NCI-H2196 treated with DMSO at 0.1 percent for 48 hours (cell line): Measurements from ENCODE around the gene CWC15.
"Not testable (repeated sequence)": the region's sequence is repeated elsewhere in the genome, so short reads cannot be mapped to it uniquely, and the experiment has no call there.

Experiments used
- DNase-seq: peaks from one replicate; lab custom pipeline; 2025; ENCODE audit not compliant: unreplicated experiment; lab: John Stamatoyannopoulos, UW

Gene CWC15

DNA sequence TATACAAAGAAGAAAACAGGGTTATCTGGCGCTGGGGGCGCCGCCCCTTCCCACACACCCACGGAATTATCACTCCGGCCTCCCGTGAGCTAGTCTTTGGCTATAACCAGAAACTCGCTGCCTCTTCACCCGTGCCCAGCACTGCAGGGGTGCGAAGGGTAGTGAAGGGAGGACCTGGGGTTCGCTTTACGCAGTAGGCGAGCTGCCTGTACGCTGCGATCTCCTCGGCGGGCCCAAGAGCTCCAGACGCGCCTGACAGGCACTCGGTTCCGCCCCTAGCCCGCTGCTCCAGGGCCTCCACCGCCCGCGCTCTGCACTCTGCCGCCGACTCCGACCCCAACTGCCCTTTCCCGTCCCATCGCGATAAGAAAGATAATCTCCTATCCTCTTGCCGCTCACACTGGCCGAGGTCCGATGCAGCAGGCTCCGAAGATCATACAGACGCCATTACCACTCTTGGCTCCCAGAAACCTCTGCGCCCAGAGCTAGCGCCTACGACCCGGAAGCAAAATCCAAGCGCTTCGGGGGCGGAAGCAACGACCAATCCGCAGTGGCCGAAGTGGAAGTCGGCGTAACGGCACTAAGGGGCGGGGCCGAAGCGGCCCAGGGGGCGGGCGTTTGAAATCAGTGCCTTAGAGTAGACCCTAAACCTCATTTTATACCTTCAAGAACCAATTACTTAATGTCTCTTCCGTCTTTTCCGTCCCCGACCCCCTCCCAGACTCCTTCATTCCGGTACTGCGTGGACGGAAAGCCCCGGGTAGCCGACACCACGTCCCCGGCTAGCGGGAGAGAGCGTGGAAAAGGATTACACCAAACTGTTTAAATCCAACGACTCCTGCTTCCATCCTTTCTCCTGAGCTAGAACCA is at the start of gene CWC15, which contains the start of gene KDM4D:
CWC15 (minus strand) TSS at position 458 of the 870 bp plus-strand sequence. CDS start 1,371 bp downstream, outside the sequence.
KDM4D (plus strand) TSS at position 611 of the 870 bp plus-strand sequence. CDS start 23,664 bp downstream, outside the sequence.
- peak; percentile 73 for DNase-seq

DNA sequence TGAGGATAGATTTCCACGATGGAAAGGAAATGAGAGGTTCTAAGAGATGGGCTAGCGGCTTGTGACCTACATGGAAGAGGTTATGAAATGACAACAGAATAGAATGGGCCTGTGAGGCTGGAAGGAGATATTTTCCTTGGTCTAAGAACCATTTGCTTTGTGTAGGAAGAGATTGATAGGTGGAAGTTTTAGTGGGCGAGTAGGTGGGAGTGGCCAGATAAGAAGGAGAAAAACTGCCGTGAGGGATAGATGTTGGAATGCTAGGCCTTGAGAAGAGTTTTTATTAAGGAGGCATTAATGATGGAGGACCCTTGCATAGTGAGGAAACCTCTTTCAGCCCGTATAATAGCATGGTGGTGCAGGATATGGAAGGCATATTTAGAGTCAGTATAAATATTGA is 48.1 kb upstream of the CWC15 start:
- not testable (repeated sequence) for DNase-seq

DNA sequence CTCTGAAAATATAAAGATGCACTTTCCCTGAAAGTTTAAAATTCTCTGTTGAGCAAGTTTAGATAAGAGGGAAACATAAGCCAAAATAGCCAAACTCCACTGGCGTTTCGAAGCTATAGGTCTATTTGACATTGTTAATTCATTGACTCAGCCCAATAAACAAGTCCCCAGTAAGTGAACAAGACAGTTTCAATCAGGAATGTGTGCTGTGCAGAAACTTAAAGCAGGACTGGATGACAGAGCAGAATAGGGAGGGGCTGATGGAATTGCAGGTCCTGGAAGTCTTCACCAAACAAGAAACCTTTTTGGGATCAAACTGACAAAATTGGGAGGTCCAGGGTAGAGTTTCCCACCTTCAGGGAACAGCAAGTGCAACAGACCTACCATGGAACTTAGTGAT is 42.8 kb upstream of the CWC15 start:
- DNase-seq: no peak

DNA sequence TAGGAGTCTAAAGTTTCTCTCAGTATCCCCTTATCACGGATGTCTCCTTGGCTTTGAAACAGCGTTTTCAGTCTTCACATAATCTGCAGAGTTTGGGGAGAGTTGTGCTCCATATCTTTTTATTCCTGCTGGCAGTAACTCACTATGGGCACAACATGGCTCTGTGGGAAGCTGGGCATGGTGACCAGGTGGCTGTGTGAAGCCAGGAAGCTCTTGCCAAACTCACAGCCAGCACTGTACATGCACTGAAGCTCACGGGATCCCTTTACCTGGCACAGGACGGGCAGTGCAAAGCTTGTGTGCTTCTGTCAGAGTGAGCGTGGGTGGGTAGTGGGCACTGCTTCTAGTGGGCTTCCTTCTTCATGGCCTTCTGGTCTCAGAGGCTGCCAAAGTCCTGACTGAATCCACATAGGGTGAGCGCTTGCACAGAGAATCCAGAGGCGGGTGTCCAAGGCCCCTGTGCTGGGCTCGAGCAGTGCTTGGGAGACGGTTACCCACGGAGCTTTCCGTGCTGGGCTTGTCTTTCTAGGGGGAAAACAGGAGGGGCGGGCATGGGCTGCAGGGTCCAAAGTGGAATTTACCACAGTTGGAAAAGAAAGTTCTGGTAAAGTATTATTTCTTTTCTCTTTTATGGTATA is 40.9 kb upstream of the CWC15 start:
- DNase-seq: no peak

DNA sequence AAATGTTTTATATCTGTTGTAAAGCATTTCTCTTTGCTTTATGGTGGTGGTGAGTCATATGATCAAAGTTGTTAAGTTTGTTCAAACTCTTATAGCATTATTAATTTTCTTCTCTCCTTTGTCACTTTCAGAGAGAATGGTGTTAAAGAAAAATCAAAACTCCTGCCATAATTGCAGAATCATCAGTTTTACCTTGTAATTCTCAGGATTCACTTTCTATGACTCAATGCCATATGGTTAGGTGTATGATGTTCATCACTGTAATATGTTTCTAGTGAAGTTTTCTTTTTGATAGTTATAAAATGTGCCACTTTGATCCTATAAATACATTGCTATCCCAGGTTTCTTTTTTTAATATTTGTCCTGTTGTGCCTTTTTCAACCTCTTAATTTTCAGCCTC is 38.0 kb upstream of the CWC15 start:
- DNase-seq: no peak

DNA sequence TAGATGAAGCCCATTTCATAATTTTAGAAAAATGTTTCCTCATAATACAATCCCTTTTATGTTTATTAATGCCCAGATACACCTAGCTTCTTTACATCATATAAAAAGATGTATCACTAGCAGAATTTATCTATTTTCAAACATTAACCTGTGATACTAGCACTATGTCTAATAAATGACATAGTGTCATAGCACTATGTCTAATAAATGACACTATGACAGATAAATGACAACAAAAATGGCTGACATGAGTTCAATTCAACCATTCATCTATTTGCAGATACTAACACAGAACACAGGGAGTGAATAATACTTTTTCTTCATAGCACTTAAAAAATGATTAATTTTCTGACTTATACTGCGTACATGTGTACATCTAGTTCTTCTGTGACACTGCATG is 32.3 kb upstream of the CWC15 start:
- DNase-seq: no peak

DNA sequence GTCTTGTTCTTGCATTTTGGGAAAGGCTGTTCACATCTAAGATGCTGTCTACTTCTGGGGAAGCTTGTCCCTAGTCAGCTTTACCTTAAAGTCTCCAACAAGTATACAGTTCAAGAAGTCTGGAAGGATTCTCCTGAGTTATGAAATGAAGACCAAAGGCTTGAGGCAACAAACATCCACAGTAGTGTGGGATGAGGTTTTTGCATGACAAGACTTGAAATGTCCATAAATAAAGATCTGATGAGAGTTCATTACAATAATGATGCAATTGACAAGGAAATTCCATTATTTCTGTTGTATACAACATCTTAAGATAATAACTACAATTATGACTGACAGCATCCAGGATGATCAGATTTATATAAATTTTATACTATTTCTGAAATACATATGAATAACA is 30.4 kb upstream of the CWC15 start:
- DNase-seq: no peak

DNA sequence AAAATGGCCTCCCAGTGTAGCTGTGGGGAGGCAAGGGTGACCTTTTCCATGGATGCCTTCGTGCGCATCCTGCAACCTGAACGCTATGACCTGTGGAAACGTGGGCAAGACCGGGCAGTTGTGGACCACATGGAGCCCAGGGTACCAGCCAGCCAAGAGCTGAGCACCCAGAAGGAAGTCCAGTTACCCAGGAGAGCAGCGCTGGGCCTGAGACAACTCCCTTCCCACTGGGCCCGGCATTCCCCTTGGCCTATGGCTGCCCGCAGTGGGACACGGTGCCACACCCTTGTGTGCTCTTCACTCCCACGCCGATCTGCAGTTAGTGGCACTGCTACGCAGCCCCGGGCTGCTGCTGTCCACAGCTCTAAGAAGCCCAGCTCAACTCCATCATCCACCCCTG is 24.9 kb upstream of the CWC15 start:
- DNase-seq: no peak

DNA sequence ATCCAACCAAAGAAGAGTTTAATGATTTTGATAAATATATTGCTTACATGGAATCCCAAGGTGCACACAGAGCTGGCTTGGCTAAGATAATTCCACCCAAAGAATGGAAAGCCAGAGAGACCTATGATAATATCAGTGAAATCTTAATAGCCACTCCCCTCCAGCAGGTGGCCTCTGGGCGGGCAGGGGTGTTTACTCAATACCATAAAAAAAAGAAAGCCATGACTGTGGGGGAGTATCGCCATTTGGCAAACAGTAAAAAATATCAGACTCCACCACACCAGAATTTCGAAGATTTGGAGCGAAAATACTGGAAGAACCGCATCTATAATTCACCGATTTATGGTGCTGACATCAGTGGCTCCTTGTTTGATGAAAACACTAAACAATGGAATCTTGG is 24.1 kb upstream of the CWC15 start:
- no peak for DNase-seq

DNA sequence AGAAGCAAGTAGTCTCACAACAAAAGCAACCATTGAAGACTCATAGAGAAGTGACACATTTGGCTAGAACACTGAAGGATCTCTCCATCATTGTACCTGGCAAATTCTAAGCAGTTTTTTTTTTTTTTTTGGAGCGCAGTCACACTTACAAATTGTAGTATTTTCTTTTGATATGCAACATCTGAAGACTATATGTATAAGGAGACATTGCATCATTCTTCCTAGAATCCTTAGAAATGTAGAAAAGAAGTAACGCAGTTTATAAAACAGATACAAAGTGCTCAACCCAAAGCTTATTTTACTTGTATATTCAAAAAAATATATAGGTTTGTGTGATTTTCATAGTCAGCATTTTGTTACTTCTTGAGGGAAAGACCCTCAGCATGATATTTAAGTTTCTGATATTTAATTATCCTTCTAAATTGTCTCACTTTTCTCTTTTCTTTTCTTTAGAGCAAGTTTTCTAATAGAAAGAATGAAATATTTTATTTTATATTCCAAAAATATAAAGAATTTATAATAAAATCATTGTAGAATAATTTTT is 20.1 kb upstream of the CWC15 start:
- DNase-seq: no peak

DNA sequence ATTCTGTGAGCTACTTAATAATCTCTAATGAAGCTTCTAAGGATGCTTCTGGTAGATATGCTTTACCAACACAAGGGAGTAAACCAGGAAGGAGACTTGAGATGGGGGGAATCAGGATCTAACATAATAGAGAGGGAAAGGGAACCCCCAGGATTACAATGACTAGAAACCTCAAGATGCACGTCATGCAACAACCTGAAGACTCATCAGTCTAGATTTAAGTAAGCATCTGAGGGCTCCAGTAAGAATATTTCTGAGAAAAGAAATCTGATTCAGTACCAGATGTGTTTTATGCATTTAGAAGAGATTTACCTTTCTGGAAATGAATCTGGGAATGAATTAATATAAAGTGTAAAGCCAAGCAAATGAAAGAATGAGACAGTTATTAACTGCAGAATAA is 15.4 kb upstream of the CWC15 start:
- DNase-seq: no peak

DNA sequence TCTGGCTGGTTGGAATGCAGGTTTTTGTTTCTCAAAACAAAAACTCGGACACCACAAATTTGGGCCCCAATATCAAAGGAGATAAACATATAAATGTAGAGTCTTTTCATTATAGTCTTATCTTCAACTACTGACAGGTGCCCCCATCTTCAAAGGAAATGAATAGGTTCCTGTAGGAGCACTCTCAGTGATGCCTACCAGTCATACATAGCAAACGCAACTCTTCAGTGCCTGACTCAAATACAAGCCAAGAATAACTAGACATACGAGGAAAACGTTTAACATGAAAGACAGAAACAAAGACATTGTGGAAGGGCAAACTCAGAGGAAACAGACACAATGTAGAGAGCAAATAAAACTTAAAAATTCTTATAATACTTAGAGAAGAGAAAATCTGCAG is 14.0 kb upstream of the CWC15 start:
- no peak for DNase-seq

DNA sequence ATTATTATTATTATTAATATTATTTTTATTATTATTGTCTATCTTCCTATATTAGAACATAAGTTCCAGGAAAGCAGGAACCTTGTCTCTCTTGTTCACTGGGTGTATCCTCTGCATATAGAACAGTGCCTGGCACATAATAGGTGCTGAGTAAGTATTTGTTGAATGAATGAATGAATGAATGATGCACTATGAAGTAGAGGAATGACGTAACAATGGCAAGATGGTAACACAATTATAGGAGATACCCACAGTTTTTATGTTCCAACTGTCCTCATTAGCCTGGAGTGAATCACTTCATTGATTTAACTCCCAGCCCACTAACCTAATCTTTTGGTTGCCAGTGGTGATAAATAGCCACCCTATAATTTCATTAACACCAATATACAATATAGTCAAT is 2.2 kb upstream of the CWC15 start:
- DNase-seq: no peak

DNA sequence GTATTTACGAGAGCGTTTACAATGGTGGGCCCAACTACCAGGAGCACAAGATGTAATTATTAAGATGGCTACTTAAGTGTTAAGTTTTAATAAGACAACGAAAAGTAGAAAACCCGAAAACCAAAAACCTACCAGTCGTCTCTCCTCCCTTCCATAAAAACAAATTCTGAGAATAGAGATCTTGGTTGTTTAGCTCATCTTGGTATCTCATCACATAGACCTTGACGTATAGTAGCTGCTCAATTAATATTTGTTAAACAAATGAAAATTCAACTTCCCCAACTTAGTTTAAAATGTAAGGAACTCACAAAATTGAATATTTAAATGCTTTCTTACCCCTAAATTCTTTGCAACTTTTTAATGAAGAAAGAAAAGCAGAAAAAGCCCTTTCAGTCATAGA is 822 bp upstream of the CWC15 start:
- DNase-seq: no peak

DNA sequence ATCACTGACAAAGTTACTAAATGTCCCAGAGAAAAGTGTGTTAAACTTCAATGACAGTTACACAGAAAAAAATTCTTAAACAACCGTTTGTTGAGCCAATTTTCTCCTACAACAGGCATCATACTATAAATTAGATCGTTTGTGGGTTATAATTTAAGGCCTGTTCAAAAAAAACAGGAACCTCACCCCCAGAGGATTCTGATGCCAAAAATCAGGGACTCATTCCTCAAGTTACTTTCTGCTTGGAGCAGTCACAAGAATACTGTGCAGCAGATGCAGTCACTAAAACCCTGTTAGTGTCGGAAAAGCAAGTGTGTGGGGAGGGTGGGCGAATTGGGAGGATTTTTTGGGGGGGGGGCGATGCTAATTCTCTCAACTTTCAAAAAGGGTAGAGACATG is 657 bp downstream of the CWC15 start:
- no peak for DNase-seq

DNA sequence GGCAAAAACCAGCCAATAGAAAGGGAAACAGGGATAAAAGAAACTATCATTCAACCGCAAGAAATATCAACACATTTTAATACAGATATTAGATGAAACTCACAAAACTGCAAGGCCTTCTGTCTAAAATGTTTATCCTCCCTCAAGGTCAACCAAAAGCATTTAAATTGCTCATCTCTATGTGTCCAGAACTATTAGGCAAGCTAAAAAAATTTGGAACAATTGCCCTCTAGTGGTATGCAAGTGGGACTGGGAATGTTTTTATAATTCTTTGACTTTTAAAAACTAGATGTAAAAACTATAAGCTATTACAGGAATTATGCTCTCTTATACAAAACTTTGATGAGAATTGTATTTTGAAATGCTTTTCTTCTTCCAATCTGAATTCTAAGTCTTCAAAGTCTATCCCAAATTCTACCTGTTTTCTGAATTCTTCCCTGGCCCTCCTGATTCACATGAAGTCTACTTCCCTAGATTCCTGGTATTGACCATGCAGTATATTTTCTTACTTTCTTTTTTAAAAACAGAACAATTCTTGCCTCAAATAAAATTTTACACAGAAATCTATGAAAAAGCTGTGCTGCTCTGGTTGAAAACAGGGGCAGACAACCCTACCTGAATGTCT is 4.9 kb downstream of the CWC15 start:
- DNase-seq: no peak

DNA sequence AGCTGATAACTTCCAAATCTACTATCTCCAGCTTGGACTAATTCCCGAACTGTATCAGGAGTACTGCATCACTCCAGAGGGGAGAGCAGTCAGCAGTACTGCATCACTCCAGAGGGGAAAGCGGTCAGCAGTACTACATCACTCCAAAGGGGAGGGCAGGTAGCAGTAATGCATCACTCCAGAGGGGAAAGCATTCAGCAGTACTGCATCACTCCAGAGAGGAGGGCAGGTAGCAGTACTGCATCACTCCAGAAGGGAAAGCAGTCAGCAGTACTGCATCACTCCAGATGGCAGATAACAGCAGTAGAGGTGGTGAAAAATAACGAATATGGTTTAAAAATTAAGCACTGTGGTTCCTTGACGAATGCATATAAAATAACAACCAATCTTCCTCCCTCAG is 8.4 kb downstream of the CWC15 start:
- DNase-seq: no peak

DNA sequence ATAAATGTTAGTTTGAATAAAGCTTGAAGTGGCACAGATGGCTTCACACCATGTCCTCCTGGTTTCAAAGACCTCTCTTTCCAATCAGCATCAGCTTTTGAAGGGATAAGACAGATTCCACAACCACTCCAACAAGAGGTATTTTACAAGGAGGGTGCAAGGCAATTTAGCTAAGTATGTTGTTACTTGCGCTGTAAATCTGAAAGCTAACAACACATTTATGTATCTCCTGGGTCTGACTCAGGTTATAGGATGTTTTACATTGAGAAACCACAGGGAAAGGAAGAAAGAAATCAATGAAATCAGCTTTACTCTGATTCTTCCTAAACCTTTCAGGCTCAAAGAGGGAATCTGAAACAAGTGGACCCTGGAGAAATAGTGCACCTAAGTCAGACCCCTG is 12.1 kb downstream of the CWC15 start:
- no peak for DNase-seq

DNA sequence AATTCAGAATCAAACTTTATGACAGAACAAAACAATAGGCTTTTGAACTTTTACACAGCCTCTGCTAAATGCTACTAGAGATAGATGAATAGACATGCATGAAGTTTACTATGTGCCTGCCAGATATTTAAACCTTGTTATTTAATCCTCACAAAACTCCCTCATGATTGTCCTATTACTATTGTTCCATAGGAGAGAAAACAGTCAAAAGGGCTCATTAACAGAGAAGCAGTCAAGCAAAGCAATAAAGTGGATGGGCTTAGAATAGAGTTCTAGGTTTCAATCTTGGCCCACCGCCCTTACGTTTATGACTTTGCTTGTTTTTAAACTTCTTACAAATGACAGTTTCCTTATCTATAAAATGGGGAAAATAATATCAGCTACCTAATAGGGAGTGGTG is 12.9 kb downstream of the CWC15 start:
- no peak for DNase-seq

DNA sequence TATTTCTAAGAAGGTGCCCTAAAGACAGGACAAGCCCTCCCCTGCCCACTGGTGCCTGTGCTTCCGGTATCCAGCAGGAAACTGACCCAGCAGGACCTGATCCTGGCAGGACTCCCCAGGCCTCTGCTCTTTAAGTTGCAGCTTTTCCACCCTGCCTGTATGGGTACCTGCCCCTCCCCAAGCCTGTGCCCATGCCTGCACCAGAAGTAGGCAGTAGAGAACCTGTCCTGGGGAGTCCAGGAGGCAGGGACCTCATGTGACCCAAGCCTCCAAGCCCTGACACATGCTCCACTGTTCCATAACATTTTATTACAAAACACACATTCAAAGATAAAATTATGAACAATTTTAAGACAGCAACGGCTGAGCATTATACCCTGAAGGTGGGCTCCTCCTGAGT is 14.2 kb downstream of the CWC15 start:
- DNase-seq: no peak

DNA sequence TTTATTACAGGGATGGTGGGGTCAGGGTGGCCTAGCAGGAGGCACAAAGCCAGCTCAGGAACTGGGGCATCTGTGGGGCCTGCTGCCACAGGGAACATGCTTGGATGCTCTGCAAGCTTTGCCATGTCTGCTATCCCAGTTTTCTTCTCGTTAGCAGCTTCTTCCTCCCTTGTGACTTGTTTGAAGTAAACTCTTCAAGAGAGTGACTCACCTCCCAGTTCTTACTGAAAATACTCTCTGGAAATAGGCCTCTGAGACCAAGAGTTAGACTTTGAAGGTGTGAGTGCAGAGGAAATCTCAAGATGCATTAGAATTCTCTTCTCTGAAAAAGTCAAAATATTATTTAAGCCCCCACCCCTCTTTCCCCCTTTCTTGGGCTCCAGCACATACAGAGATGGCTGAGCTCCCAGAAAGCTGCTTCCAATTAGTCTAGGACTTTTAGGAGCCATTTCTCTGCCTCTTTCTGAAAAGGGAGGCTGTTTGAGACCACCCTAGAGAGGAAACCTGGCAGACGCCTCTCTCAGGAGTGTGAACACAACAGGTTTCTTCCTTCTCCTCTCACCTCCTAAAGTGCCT is 15.1 kb downstream of the CWC15 start:
- no peak for DNase-seq
